ENCODE measurements around the gene LAMA4. TPM values are rescaled to one million over a fixed set of nuclear protein-coding genes. Genes with fewer than 3 reads are reported as not detected.

Gene LAMA4
- total and polyA plus RNA-seq, 4 donors, result 2.1 to 6.0 (median 3.5) TPM

- Histone ChIP-seq H3K36me3 (ENCODE audit: control insufficient read depth in 4 of 4, insufficient read depth in 3 of 4, low read depth in 1 of 4, low read length in 3 of 4) (no peaks in the 10 kb centered on the region), H3K4me1 (ENCODE audit: control insufficient read depth in 4 of 4, insufficient read depth in 4 of 4, low read length in 3 of 4) (no peaks in the 10 kb centered on the region), H3K9me3 (ENCODE audit: control insufficient read depth in 4 of 4, low read length in 3 of 4) (no peaks in the 10 kb centered on the region), H3K27me3 (ENCODE audit: control insufficient read depth in 4 of 4, insufficient read depth in 4 of 4, low read length in 3 of 4) (no peaks in the 10 kb centered on the region), H3K4me3 (ENCODE audit: low read depth in 1 of 3, low read length in 3 of 3) (no peak overlapping the region), H3K27ac (ENCODE audit: low read depth in 1 of 2, low read length in 2 of 2) (no peak overlapping the region), H3K9ac (ENCODE audit: low read depth in 1 of 2, low read length in 2 of 2) (no peak overlapping the region)
- no peak for DNase-seq (ENCODE audit: low spot score)
- 97% methylated on average over 1 of the region's 1 CpG for WGBS
- TF ChIP-seq HNF4G (IDR thresholded peaks at IDR 0.05) (no peak), FOXA2 (IDR thresholded peaks at IDR 0.05) (no peak), NR2F2 (IDR thresholded peaks at IDR 0.05) (no peak), ATF3 (IDR thresholded peaks at IDR 0.05) (no peak), RAD21 (IDR thresholded peaks at IDR 0.05) (no peak), YY1 (IDR thresholded peaks at IDR 0.05) (no peak), RXRA (IDR thresholded peaks at IDR 0.05) (no peak), GABPA (IDR thresholded peaks at IDR 0.05 in 1 of 2, conservative IDR thresholded peaks at IDR 0.05 in 1 of 2) (no peak), SP1 (IDR thresholded peaks at IDR 0.05) (no peak), JUND (IDR thresholded peaks at IDR 0.05) (no peak), CTCF (IDR thresholded peaks at IDR 0.05; ENCODE audit: low read depth, low read length, missing input control) (no peak), REST (IDR thresholded peaks at IDR 0.05) (no peak), EGR1 (IDR thresholded peaks at IDR 0.05; ENCODE audit: low read depth in 2 of 2) (no peak), HNF4A (conservative IDR thresholded peaks at IDR 0.05) (no peak), TAF1 (conservative IDR thresholded peaks at IDR 0.05) (no peak)
- TF ChIP-seq, protein P1, sequence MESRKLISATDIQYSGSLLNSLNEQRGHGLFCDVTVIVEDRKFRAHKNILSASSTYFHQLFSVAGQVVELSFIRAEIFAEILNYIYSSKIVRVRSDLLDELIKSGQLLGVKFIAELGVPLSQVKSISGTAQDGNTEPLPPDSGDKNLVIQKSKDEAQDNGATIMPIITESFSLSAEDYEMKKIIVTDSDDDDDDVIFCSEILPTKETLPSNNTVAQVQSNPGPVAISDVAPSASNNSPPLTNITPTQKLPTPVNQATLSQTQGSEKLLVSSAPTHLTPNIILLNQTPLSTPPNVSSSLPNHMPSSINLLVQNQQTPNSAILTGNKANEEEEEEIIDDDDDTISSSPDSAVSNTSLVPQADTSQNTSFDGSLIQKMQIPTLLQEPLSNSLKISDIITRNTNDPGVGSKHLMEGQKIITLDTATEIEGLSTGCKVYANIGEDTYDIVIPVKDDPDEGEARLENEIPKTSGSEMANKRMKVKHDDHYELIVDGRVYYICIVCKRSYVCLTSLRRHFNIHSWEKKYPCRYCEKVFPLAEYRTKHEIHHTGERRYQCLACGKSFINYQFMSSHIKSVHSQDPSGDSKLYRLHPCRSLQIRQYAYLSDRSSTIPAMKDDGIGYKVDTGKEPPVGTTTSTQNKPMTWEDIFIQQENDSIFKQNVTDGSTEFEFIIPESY (IDR thresholded peaks at IDR 0.05), result no peak
Observed at GRCh38 chr6:112123982-112124381, 130.4 kb downstream of the LAMA4 start.

- no peak for DNase-seq (ENCODE audit: low spot score)
- H3K9ac ChIP-seq (ENCODE audit: low read depth in 1 of 2, low read length in 2 of 2), result no peak overlapping the region
- H3K4me3 ChIP-seq (ENCODE audit: low read depth in 1 of 3, low read length in 3 of 3), result no peak overlapping the region
- no peaks in the 10 kb centered on the region for H3K36me3 ChIP-seq (ENCODE audit: control insufficient read depth in 4 of 4, insufficient read depth in 3 of 4, low read depth in 1 of 4, low read length in 3 of 4)
- 85% methylated on average over 2 of the region's 2 CpGs for WGBS
- no peak overlapping the region for H3K27ac ChIP-seq (ENCODE audit: low read depth in 1 of 2, low read length in 2 of 2)
- no peaks in the 10 kb centered on the region for H3K27me3 ChIP-seq (ENCODE audit: control insufficient read depth in 4 of 4, insufficient read depth in 4 of 4, low read length in 3 of 4)
- no peaks in the 10 kb centered on the region for H3K4me1 ChIP-seq (ENCODE audit: control insufficient read depth in 4 of 4, insufficient read depth in 4 of 4, low read length in 3 of 4)
- no peaks in the 10 kb centered on the region for H3K9me3 ChIP-seq (ENCODE audit: control insufficient read depth in 4 of 4, low read length in 3 of 4)
- no peak for TF ChIP-seq HNF4A (conservative IDR thresholded peaks at IDR 0.05)
- no peak for TF ChIP-seq CTCF (IDR thresholded peaks at IDR 0.05; ENCODE audit: low read depth, low read length, missing input control)
- no peak for TF ChIP-seq RXRA (IDR thresholded peaks at IDR 0.05)
- no peak for TF ChIP-seq EGR1 (IDR thresholded peaks at IDR 0.05; ENCODE audit: low read depth in 2 of 2)
- no peak for TF ChIP-seq REST (IDR thresholded peaks at IDR 0.05)
- TF ChIP-seq SP1 (IDR thresholded peaks at IDR 0.05), result no peak
- no peak for TF ChIP-seq YY1 (IDR thresholded peaks at IDR 0.05)
- TF ChIP-seq, protein P2, sequence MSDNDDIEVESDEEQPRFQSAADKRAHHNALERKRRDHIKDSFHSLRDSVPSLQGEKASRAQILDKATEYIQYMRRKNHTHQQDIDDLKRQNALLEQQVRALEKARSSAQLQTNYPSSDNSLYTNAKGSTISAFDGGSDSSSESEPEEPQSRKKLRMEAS (IDR thresholded peaks at IDR 0.05), result no peak
- no peak for TF ChIP-seq JUND (IDR thresholded peaks at IDR 0.05)
- no peak for TF ChIP-seq FOXA2 (IDR thresholded peaks at IDR 0.05)
- TF ChIP-seq HNF4G (IDR thresholded peaks at IDR 0.05), result no peak
Observed at GRCh38 chr6:112122756-112123155, 131.6 kb downstream of the LAMA4 start.

All from liver (tissue), 9 donors.